PC-3 (cell line): ENCODE measurements around the gene TAF11L13.

Source experiments
- EZH2 ChIP-seq: fragments of 300-600 bp; sonication (generic); IDR thresholded peaks from one replicate; pipeline ENCODE4 v1.6.1; 2017; ENCODE audit warnings: antibody characterized with exemption, mild to moderate bottlenecking, low read length; ENCODE audit not compliant: unreplicated experiment
- TF ChIP-seq, protein P1 (sequence below): fragments of 300-600 bp; sonication (generic); conservative IDR thresholded peaks from 2 replicates; pipeline ENCODE4 v1.5.1; 2017; ENCODE audit warnings: antibody characterized with exemption, low read depth, mild to moderate bottlenecking, low read length

DNA sequence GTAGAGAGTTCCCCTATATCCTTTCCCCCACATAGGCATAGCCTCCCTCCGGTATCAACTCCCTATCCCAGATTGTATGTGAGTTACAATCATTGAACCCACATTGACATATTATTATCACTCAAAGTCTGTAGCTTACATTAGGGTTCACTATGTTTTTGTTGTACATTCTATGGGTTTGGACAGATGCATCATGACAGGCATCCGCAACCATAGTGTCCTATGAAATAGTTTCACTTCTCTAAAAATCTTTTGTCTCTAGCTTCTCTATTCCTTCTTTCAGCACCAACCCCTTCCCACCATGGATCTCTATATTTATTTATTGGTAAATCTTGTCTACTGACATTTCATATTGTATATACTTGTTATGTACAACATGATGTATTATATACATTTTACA lies 33.9 kb downstream of the TAF11L13 start:
- TF ChIP-seq, protein P1, sequence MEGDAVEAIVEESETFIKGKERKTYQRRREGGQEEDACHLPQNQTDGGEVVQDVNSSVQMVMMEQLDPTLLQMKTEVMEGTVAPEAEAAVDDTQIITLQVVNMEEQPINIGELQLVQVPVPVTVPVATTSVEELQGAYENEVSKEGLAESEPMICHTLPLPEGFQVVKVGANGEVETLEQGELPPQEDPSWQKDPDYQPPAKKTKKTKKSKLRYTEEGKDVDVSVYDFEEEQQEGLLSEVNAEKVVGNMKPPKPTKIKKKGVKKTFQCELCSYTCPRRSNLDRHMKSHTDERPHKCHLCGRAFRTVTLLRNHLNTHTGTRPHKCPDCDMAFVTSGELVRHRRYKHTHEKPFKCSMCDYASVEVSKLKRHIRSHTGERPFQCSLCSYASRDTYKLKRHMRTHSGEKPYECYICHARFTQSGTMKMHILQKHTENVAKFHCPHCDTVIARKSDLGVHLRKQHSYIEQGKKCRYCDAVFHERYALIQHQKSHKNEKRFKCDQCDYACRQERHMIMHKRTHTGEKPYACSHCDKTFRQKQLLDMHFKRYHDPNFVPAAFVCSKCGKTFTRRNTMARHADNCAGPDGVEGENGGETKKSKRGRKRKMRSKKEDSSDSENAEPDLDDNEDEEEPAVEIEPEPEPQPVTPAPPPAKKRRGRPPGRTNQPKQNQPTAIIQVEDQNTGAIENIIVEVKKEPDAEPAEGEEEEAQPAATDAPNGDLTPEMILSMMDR = no peak
- no peak for TF ChIP-seq EZH2
